GOT3 (cell line): Measurements from ENCODE around the gene SNTB2.

Experiments
- DNase-seq: peaks from one replicate; lab custom pipeline; 2025; ENCODE audit warnings: mixed read lengths; lab: John Stamatoyannopoulos, UW

SNTB2 gene

GRCh38 chr16:69180011-69180338 is 7.0 kb upstream of the SNTB2 start:
- no peak for DNase-seq

GRCh38 chr16:69182730-69183416 is 4.1 kb upstream of the SNTB2 start:
- DNase-seq, result no peak

GRCh38 chr16:69187446-69188235 is 677 bp downstream of the SNTB2 start:
- DNase-seq, result no peak

- DNase-seq, result no peak
These were observed 1.2 kb downstream of the SNTB2 start for GRCh38 chr16:69188236-69188549.

GRCh38 chr16:69188716-69189115 is 1.8 kb downstream of the SNTB2 start:
- no peak for DNase-seq

GRCh38 chr16:69190046-69190588 is 3.2 kb downstream of the SNTB2 start:
- DNase-seq, result no peak

GRCh38 chr16:69190598-69190997 is 3.6 kb downstream of the SNTB2 start:
- DNase-seq, result no peak

- no peak for DNase-seq
These were observed 4.2 kb downstream of the SNTB2 start for GRCh38 chr16:69191136-69191535.

GRCh38 chr16:69193855-69194254 is 6.9 kb downstream of the SNTB2 start:
- no peak for DNase-seq

- DNase-seq, result no peak
These were observed 7.5 kb downstream of the SNTB2 start for GRCh38 chr16:69194488-69194887.

- DNase-seq, result no peak
These were observed 8.5 kb downstream of the SNTB2 start for GRCh38 chr16:69195369-69196029.

GRCh38 chr16:69197573-69197972 is 10.6 kb downstream of the SNTB2 start:
- no peak for DNase-seq

GRCh38 chr16:69199382-69199781 is 12.4 kb downstream of the SNTB2 start:
- no peak for DNase-seq

GRCh38 chr16:69201291-69201690 is 14.3 kb downstream of the SNTB2 start:
- no peak for DNase-seq

- no peak for DNase-seq
These were observed 14.8 kb downstream of the SNTB2 start for GRCh38 chr16:69201787-69202186.

- no peak for DNase-seq
These were observed 17.2 kb downstream of the SNTB2 start for GRCh38 chr16:69204172-69204571.

GRCh38 chr16:69209735-69210134 is 22.8 kb downstream of the SNTB2 start:
- no peak for DNase-seq

- DNase-seq, result no peak
These were observed 30.5 kb downstream of the SNTB2 start for GRCh38 chr16:69217433-69217832.

GRCh38 chr16:69219279-69219678 is 32.3 kb downstream of the SNTB2 start:
- no peak for DNase-seq

GRCh38 chr16:69223882-69224281 is 36.9 kb downstream of the SNTB2 start:
- DNase-seq, result no peak

- DNase-seq, result no peak
These were observed 38.2 kb downstream of the SNTB2 start for GRCh38 chr16:69225121-69225520.

GRCh38 chr16:69233124-69233523 is 46.2 kb downstream of the SNTB2 start:
- no peak for DNase-seq

GRCh38 chr16:69234460-69234859 is 47.5 kb downstream of the SNTB2 start:
- DNase-seq, result no peak
